Adipose tissue (tissue), 3 donors: Measurements from ENCODE around the gene KIF14. TPM values are rescaled to one million over a fixed set of nuclear protein-coding genes. Genes with fewer than 3 reads are reported as not detected.
"Not testable (repeated sequence)": the region's sequence is repeated elsewhere in the genome, so short reads cannot be mapped to it uniquely, and the experiment has no call there.

Experiments used
- H3K27ac ChIP-seq: one replicate; pipeline ENCODE4 v1.5.1; 2013; ENCODE audit warnings: low read depth, low read length
- WGBS, 3 donors: extraction: QIAGEN DNeasy Blood & Tissue Kit; methylation state at CpG; one replicate each; pipeline ENCODE4 v1.1.7; 2013; 5-methylcytosine and 5-hydroxymethylcytosine counted together
- polyA plus RNA-seq, 3 donors: library from polyadenylated mRNA; stranded (reverse); fragments of 200-250 nt; gene quantifications; one replicate each; pipeline ENCODE4 v1.2.3, GENCODE V29; 2013
- donor health status: healthy with polysubstance abuse.
- donor health status: Bipolar disorder and iron deficiency.
- donor health status: healthy.

KIF14 gene
- polyA plus RNA-seq, 3 donors: 0.04 to 0.06 TPM; not detected in 1

DNA sequence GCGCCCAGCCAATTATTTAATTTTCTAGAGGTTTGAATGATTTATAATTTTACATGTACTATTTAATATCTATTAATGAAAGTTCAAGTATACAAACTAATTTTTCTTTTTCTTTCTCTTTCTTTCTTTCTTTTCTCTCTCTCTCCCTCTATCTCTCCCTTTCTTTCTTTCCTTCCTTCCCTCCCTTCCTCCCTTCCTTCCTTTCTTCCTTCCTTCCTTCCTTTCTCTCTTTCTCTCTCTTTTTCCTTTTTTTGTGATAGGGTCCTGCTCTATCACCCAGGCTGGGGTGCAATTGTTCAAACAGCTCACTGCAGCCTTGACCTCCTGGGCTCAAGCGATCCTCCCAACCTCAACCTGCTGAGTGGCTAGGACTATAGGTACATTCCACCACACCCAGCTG, 16.1 kb upstream of the KIF14 start:
- 91 to 97% (median 96%) methylated on average over 2 of the region's 2 CpGs for WGBS, 3 donors
- no peak overlapping the region for H3K27ac ChIP-seq

DNA sequence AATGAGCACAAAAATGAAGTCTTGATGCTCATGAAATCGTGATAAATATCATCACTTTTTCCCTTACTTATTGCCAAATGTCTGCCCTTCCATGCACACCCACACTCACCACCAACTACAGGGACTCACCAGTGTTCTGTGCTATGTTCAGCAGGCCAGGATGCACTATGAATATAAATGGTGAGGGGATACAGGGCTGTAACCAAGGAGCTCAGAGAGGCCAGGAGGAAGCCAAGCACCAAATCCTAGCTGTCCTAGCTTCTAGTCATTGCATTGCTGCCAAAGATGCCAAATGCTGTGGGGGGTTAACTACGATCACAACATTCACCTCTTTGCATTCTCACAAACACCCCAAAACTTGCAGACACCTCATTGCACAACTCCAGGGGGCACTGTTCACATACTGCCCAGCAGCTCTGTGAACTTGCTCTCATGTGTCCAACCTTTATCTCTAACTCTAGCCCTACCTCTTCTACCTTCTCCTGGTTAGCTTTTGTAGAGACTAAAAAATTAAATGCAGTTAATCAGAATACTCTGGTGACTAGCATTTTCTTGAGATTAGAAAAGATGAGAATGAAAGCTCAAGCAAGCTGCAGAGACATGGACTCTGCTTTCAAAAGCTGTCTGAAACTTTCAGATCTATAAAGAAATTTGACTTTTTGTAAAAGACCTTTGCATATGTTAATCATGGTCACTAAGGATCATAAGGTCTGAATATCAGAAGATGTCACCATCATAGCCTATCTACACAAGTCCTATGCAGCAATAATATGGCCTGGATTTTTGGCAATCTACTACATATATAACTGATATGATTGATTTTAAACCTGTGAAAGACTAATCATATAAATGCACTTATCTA, 13.9 kb upstream of the KIF14 start:
- 42% methylated on average over 2 of the region's 2 CpGs for WGBS, 3 donors
- H3K27ac ChIP-seq: no peak overlapping the region

DNA sequence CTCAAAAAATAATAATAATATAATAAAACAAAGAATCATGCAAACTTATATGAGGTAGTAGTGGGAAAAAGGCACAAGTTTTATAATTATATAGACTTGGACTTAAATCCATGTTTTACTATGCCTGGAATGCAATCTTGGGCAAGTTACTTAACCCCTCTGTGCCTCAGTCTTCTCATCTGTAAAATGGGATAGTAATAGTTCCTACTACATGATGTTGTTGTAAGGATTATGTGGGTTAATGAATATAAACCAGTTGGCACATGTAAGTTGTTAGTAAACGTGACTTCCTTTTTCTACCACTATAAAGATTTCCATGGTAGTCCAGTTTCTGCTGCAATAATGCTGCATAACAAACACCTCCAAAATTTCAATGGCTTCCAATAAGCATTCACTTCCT, 10.8 kb upstream of the KIF14 start:
- 77 to 86% (median 81%) methylated on average over 1 of the region's 1 CpG for WGBS, 3 donors
- H3K27ac ChIP-seq: no peak overlapping the region

DNA sequence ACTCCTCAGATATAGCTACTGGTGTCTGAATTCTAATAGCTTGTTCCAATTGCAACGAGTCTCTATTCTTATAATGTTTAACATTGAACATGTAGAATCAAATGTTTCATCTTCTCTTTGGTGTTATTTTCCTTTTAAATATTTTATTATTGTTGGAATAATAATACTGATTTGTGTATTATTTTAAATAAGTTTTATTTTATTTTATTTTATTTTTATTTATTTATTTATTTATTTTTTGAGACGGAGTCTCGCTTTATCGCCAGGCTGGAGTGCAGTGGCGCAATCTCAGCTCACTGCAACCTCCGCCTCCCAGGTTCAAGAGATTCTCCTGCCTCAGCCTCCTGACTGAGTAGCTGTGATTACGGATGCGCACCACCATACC, 10.0 kb upstream of the KIF14 start:
- not testable (repeated sequence) for H3K27ac ChIP-seq
- 95 to 97% (median 97%) methylated on average over 8 of the region's 8 CpGs for WGBS, 3 donors

DNA sequence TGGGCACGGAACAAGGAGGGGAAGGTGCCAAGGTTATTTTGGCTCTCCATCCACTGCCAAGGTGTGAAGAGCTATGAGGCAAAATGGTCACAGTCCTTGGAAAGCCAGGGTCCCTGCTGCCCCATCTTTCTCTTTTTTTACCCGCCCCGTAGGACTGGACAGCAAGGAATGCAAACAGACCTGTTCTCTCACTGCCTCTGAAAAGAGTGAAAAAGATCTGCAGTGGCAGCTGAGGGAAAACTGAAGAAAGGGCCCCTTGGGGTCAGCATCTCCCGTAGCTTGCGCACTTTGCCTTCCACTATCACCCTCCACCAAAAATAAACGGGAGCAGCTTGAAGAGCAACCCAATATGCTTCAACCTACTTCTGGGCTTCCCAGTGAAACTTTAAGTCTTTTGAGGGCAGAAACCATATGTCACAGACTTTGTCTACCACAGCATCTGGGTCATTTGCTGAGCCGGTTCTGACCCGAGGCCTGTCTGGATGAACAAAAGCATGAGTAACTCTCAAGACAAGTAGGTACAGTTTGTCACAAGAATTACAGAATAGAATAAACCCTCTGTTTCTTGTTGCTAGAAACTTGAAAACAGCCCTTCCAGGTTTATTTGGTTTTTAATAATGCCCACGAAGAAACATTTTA, 9.4 kb upstream of the KIF14 start:
- no peak overlapping the region for H3K27ac ChIP-seq
- 69 to 89% (median 84%) methylated on average over 9 of the region's 9 CpGs for WGBS, 3 donors

DNA sequence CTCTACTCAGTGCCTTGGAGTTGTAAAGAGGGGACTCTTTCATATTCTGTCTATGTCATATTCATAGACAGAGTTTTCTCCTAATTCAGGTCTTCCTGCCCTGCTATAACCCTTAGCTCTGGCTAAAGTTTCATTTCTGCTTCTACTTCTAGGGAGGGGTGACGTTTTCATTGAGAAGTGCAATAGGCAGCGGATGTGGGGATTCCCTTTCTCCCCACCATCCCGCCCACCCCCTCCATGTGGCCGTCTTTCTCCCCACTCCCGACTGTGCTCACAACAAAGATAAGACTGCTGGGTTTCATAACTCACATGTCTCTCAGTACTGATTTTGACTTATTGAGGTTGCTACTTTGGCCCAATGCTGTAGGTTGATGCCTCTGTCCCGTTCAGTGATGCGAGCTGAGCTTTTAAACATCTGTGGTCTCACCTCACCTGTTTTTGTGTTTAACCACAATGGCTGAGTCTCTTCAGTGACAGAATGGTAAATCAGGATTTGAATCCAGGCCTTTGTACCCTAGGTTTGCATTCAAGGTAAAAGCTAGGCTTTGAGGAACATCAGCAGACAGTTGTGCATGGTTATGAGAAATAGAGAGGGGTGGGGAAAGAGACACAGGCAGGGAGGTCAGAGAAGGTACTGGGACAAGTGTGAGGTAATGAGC, 7.8 kb upstream of the KIF14 start:
- H3K27ac ChIP-seq: no peak overlapping the region
- WGBS, 3 donors: 65 to 81% (median 77%) methylated on average over 7 of the region's 7 CpGs

DNA sequence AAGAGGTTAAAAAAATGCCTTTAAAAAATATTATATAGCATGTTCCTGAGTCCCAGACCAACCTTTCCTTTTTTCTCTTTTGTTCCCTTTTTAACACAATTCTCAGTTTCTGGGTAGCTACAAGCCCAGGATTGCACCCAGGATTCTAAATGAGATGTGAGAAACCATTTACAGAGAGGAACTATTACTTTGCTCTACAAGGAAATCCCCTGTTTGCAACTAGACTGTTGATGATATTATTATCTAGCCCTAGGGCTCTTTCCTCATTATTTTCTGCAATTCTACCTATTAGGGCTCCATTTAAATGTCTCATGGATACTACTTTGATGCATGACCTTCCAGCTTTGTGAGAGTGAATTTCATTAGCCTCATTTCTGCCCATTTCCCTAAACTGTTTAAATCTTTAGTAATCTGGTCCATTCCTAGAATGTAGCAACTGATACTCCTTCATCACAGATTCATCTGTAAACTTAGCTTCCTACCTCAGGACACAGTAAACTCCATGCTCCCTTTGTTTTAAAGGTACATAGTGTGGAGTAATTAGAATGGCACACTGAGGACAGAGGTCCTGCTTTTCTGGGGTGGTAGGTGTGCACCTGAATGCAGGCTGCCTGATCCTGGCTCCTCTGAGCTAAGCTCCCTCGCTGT, 7.1 kb upstream of the KIF14 start:
- H3K27ac ChIP-seq: no peak overlapping the region
- 69 to 93% (median 83%) methylated on average over 1 of the region's 1 CpG for WGBS, 3 donors

DNA sequence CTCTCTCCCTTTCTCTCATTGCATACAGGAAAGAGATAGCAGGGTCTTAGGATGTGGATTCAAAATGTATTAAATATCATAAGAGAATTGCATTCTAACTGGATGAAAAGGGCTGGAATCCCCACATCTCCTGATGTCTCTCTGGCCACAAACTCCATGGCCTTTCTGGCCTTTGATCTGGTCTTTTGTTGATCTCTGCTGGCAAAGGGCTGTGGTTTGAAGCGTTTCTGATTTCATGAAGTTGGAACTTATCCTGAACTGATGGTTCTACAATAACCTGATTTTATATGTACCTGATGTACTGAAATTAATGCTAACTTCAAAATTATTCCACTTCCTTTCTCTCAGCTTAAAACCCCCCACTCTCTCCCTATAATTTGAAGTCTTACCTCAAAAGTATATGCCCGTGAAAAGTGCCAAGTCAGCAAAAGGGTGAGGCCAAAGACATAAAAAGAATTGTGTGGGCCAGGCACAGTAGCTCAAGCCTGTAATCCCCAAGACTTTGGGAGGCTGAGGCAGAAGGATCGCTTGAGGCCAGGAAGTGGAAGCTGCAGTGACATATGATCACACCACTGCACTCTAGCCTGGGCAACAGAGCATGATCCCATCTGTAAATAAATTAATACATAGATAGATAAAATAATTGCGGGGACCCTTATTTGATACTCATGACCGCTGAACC, 6.4 kb upstream of the KIF14 start:
- 65 to 76% (median 75%) methylated on average over 5 of the region's 5 CpGs for WGBS, 3 donors
- no peak overlapping the region for H3K27ac ChIP-seq

DNA sequence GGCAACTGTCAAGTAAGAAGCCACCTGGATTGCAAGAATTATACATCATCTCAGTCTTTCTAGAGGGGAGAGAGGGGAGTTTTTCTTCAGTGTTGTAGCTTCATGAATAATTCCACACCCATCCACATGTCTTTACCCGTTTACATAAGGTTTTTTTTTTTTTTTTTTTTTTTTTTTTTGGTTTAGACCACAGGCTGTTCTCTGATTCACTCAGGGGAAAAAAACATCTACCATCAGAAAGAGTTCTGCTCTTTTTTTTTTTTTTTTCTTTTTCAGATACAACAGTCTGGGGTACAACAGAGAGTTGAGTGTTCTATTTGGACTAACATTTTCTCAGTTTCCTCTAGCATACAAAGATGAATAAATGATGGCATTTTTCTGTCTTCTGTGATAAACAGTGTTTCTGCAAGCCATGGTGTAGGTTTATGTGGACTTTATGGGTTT, 4.9 kb upstream of the KIF14 start:
- 14 to 42% (median 20%) methylated on average over 1 of the region's 1 CpG for WGBS, 3 donors
- no peak overlapping the region for H3K27ac ChIP-seq

DNA sequence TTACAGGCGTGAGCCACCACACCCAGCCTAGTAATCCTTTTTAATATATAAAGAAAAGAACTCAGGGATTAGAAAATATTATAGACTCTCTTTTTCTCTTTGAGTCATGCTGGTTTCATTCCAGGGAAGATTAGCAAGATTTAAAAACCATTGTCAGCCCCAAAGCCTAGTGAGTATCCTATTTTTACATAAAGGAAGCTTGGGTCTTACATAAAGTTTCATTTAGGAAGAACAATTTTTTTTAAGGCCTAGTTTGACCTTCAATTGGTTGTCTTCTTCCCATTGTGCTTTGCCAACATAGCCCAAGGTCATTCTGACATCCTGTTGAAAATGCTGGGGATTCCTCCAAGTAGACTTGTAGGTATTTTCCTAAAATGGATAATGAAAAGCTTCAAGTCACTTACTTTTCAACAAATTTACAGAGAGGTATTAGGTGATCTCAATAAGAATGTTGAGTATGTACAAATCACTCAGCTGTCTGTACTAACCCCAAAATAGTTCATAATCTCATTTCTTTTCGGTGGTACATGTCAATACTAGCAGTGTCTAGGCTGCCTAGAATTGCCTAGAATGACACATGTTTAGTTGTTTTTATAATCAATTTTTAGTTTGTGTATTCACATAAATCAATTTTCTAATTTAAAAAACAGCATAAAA, 4.3 kb upstream of the KIF14 start:
- no peak overlapping the region for H3K27ac ChIP-seq
- 76 to 87% (median 81%) methylated on average over 2 of the region's 2 CpGs for WGBS, 3 donors

DNA sequence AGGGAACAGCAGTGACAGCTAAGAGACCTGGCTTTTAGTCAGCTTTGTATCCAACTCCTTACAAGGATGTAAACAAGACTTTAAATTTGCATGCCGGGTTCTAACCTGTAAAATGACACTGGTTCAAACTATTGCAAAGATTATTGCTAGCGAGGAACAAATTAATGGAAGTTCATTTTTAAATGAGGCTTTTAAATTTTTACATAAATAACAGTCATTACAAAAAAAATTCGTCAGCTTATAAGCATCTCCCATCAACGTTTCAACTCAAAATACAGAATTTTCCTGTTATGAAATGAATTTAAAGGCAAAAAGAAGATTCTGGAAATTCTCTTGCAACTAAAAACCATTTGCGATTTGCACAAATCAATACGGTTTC, 668 bp downstream of the KIF14 start:
- no peak overlapping the region for H3K27ac ChIP-seq
- WGBS, 3 donors: 6 to 21% (median 20%) methylated on average over 6 of the region's 6 CpGs

DNA sequence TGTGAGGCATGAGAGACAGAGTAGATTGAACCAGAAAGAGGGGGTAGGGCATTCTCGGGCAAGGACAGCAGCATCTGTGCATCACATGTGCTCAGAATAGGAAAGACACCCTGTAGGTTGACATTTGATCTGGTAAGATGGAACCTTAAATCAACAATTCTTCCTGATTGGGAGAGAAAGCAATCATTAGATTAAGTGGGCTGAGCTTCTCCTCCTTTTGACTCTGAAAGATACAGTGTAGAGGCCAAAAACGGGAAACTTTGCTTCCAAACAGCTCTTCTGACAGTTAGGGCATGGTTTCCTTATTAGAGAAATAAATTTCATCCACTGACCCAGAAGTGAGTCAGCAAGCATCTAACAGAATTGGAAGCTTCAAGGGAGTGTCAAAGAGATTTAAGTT, 9.7 kb downstream of the KIF14 start:
- H3K27ac ChIP-seq: no peak overlapping the region
- 39 to 70% (median 51%) methylated on average over 2 of the region's 2 CpGs for WGBS, 3 donors

DNA sequence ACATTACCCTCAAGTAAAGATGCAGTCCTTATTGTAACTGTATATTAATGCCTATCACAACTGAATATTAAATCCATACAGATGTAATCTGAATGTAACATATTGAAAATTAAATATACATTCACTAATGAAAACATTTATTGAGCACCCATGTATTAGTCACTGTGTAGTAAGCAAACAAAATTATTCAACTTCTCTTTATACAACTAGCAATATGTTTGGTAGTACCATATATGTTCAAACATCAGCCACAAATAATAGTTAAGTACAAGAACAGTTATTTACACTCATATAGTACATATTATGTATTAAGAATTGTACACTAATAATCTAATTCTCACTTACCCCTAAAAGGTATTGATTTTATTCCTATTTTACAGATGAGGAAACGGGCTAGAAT, 17.9 kb downstream of the KIF14 start:
- no peak overlapping the region for H3K27ac ChIP-seq
- WGBS, 3 donors: 92 to 97% (median 95%) methylated on average over 1 of the region's 1 CpG

DNA sequence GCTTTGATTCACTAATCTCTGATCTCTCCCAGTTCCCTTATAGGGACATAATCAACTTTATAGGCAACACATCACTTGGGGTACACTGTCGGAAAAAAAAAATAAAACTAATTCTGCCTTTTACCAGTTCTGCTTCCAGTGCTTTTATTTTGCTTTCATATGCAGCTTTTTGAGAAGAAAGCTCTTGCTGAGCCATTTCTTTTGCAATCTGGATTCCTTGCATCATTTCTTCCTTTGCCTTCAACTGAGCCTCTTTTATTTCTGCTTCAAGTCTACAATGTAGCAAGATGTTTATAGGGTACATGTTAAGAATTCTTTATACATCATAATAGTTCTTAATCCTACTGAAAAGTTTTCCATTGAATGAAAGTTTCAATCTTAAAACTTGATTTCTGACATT, 30.6 kb downstream of the KIF14 start:
- WGBS, 3 donors: 61 to 83% (median 63%) methylated on average over 1 of the region's 1 CpG

DNA sequence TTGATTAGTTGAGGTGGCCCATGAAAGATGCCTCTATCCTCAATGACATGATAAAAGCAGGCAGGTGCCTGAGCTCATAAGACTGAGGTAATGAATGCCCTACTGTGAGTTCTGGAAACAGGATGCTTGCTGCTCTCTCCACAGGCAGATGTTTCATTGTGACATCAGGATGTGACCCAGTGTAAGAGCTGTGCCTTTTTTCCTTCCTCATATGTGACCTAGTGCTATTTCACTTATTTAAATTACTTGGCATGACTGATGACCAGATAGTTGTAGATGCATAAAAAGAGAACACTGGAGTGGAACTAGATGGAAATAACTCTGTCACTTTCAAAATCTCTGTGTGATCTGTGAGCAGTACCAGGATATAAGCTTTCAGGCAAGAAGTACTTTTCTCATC, 31.9 kb downstream of the KIF14 start:
- no peak overlapping the region for H3K27ac ChIP-seq

More for the DNA sequence above, 30.6 kb downstream of the KIF14 start:
- H3K27ac ChIP-seq: no peak overlapping the region

DNA sequence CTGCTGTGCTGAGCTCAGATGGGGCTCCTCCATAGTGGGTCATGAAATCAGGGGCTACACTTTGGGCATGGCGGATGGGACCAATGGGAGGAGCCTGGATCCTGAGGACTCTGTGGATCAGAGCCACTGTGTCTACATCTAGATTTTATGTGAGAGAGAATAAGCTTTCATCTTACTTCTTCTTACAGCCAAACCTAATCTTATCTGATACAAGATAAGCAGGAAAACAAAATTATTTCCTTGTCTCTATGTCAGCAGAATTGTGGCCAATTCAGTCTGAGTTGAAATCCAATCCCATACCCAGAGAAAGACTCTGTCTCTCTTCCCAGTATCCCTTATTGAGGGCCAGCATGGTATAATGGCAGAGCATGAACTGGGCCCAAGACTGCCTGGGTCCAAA, 56.2 kb downstream of the KIF14 start:
- 96 to 100% (median 100%) methylated on average over 1 of the region's 1 CpG for whole genome bisulfite sequencing, 3 donors
- no peak overlapping the region for H3K27ac ChIP-seq

DNA sequence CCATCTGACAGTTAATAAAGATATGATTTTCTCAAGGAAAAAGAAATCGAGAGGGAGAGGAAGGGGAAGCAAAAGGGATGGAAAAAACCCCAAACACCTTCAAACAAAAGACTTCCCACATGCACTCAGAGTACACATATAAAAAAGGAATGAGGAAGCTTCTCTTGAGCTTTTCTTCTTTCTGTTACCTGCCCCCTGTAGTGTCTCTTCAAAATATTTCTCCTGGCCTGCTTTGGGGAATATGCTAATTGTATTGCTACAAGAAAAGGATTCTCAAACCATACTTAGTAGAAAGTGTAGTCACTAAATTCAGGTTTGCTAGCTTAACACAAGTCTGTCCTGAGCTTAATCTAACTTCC, 58.7 kb downstream of the KIF14 start:
- H3K27ac ChIP-seq: no peak overlapping the region
- whole genome bisulfite sequencing, 3 donors: 42 to 55% (median 50%) methylated on average over 1 of the region's 1 CpG

DNA sequence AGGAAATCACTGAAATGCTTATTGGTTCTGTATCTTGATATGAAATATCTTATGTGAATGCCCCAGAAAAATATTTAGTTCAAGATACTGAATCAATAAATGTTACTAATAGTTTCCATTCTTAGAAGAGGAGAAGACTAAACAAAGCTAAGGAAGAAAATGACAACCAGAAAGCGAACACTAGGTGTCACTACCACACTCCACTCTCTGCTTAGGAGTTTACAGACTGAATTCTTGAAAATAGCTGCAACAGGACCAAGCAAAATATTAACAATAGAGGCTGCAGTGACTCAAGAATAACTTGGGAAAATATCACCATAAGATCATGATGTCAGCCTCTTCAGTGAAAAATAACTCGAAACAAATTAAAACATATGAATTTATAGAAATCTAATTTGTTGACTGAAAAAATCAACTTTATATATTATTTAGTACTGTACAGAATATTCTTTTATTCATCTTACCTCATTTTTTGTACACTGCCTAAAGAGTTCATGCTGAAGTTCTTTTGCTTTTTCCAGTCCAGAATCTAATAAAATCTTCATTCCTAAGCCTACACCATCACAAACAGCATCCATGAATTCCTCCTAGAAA, 61.6 kb downstream of the KIF14 start:
- WGBS, 3 donors: 24 to 71% (median 69%) methylated on average over 2 of the region's 2 CpGs
- H3K27ac ChIP-seq: no peak overlapping the region
